Measurements from ENCODE around the gene PPP1R1A. TPM values are rescaled to one million over a fixed set of nuclear protein-coding genes. Genes with fewer than 3 reads are reported as not detected.

PPP1R1A gene
- total RNA-seq, 1 experiment from 2014 or later, result not detected

- in situ Hi-C loops (cut with HindIII; ENCODE audit: low sequenced_read_pairs), result no loop called here
- no peak for DNase-seq (ENCODE audit: low spot score)
These were observed 16.9 kb upstream of the PPP1R1A start for GRCh38 chr12:54605138-54605970.

GRCh38 chr12:54604436-54604835 lies 16.0 kb upstream of the PPP1R1A start:
- in situ Hi-C loops (cut with HindIII; ENCODE audit: low sequenced_read_pairs), result no loop called here
- DNase-seq (ENCODE audit: low spot score), result no peak

- in situ Hi-C loops (cut with HindIII; ENCODE audit: low sequenced_read_pairs), result no loop called here
- no peak for DNase-seq (ENCODE audit: low spot score)
These were observed 15.4 kb upstream of the PPP1R1A start for GRCh38 chr12:54603872-54604271.

GRCh38 chr12:54603173-54603814 lies 14.8 kb upstream of the PPP1R1A start:
- DNase-seq (ENCODE audit: low spot score), result peak; percentile 83
- in situ Hi-C loops (cut with HindIII; ENCODE audit: low sequenced_read_pairs), result no loop called here

- DNase-seq (ENCODE audit: low spot score), result no peak
- in situ Hi-C loops (cut with HindIII; ENCODE audit: low sequenced_read_pairs), result no loop called here
These were observed 14.2 kb upstream of the PPP1R1A start for GRCh38 chr12:54602661-54603060.

GRCh38 chr12:54601841-54602240 lies 13.4 kb upstream of the PPP1R1A start:
- DNase-seq (ENCODE audit: low spot score), result peak; percentile 57
- in situ Hi-C loops (cut with HindIII; ENCODE audit: low sequenced_read_pairs), result no loop called here

GRCh38 chr12:54598970-54599369 lies 10.5 kb upstream of the PPP1R1A start:
- in situ Hi-C loops (cut with HindIII; ENCODE audit: low sequenced_read_pairs), result no loop called here

GRCh38 chr12:54596526-54596946 lies 8.1 kb upstream of the PPP1R1A start:
- peak; percentile 83 for DNase-seq (ENCODE audit: low spot score)
- in situ Hi-C loops (cut with HindIII; ENCODE audit: low sequenced_read_pairs), result no loop called here

More at GRCh38 chr12:54598970-54599369, 10.5 kb upstream of the PPP1R1A start:
- DNase-seq (ENCODE audit: low spot score), result no peak

GRCh38 chr12:54595471-54595870 lies 7.0 kb upstream of the PPP1R1A start:
- DNase-seq (ENCODE audit: low spot score), result no peak
- in situ Hi-C loops (cut with HindIII; ENCODE audit: low sequenced_read_pairs), result no loop called here

- no peak for DNase-seq (ENCODE audit: low spot score)
- in situ Hi-C loops (cut with HindIII; ENCODE audit: low sequenced_read_pairs), result no loop called here
These were observed 5.3 kb upstream of the PPP1R1A start for GRCh38 chr12:54593725-54594124.

GRCh38 chr12:54593135-54593534 lies 4.7 kb upstream of the PPP1R1A start:
- in situ Hi-C loops (cut with HindIII; ENCODE audit: low sequenced_read_pairs), result no loop called here

GRCh38 chr12:54592316-54592715 lies 3.9 kb upstream of the PPP1R1A start:
- in situ Hi-C loops (cut with HindIII; ENCODE audit: low sequenced_read_pairs), result no loop called here
- DNase-seq (ENCODE audit: low spot score), result no peak

More at GRCh38 chr12:54593135-54593534, 4.7 kb upstream of the PPP1R1A start:
- no peak for DNase-seq (ENCODE audit: low spot score)

GRCh38 chr12:54590978-54591591 lies 2.6 kb upstream of the PPP1R1A start:
- DNase-seq (ENCODE audit: low spot score), result no peak
- in situ Hi-C loops (cut with HindIII; ENCODE audit: low sequenced_read_pairs), result no loop called here

GRCh38 chr12:54589964-54590363 lies 1.5 kb upstream of the PPP1R1A start:
- no peak for DNase-seq (ENCODE audit: low spot score)
- in situ Hi-C loops (cut with HindIII; ENCODE audit: low sequenced_read_pairs), result no loop called here

- in situ Hi-C loops (cut with HindIII; ENCODE audit: low sequenced_read_pairs), result no loop called here
- DNase-seq (ENCODE audit: low spot score), result no peak
These were observed 420 bp upstream of the PPP1R1A start for GRCh38 chr12:54588890-54589267.

- in situ Hi-C loops (cut with HindIII; ENCODE audit: low sequenced_read_pairs), result no loop called here
- peak; percentile 80 for DNase-seq (ENCODE audit: low spot score)
These were observed 1.1 kb downstream of the PPP1R1A start for GRCh38 chr12:54587315-54587873.

GRCh38 chr12:54586620-54587019 lies 1.8 kb downstream of the PPP1R1A start:
- peak; percentile 30 for DNase-seq (ENCODE audit: low spot score)
- in situ Hi-C loops (cut with HindIII; ENCODE audit: low sequenced_read_pairs), result no loop called here

- peak; percentile 17 for DNase-seq (ENCODE audit: low spot score)
- in situ Hi-C loops (cut with HindIII; ENCODE audit: low sequenced_read_pairs), result no loop called here
These were observed 3.2 kb downstream of the PPP1R1A start for GRCh38 chr12:54585243-54585642.

- in situ Hi-C loops (cut with HindIII; ENCODE audit: low sequenced_read_pairs), result no loop called here
- no peak for DNase-seq (ENCODE audit: low spot score)
These were observed 4.3 kb downstream of the PPP1R1A start for GRCh38 chr12:54584128-54584527.

- in situ Hi-C loops (cut with HindIII; ENCODE audit: low sequenced_read_pairs), result no loop called here
- DNase-seq (ENCODE audit: low spot score), result no peak
These were observed 4.7 kb downstream of the PPP1R1A start for GRCh38 chr12:54583726-54584125.

Data from G401 (cell line).